Upper lobe of right lung (tissue), 1 donor: ENCODE measurements around the gene BCAS3. TPM values are rescaled to one million over a fixed set of nuclear protein-coding genes. Genes with fewer than 3 reads are reported as not detected.

Source experiments
- ATAC-seq: fragments of 200-7000 bp; cut with Tn5 transposase; one replicate; pipeline ENCODE4 v1.9.1; 2020; ENCODE audit warnings: mild to moderate bottlenecking, moderate library complexity
- DNase-seq: peaks from one replicate; pipeline ENCODE4 v3.0.0-alpha.2; 2020
- H3K27ac ChIP-seq: fragments of 200-600 bp; one replicate; pipeline ENCODE4 v1.8.0; 2022
- H3K27me3 ChIP-seq: fragments of 200-600 bp; one replicate; pipeline ENCODE4 v1.8.0; 2022; ENCODE audit warnings: mild to moderate bottlenecking
- H3K36me3 ChIP-seq: fragments of 200-600 bp; one replicate; pipeline ENCODE4 v1.8.0; 2022
- H3K4me1 ChIP-seq: fragments of 200-600 bp; one replicate; pipeline ENCODE4 v1.8.0; 2022
- H3K4me3 ChIP-seq: fragments of 200-600 bp; one replicate; pipeline ENCODE4 v1.8.0; 2022; ENCODE audit warnings: mild to moderate bottlenecking
- H3K9me3 ChIP-seq: fragments of 200-600 bp; one replicate; pipeline ENCODE4 v1.8.0; 2022
- intact Hi-C: fragments of 100-400 bp; cut with DNase I; formaldehyde crosslinking; loops from one replicate; pipeline ENCODE4 v1.11.0; 2022
- total RNA-seq: library from RNA; stranded (reverse); fragmentation: NEBNext Ultra II Directional; extraction: Animal tissue kit (Norgen Biotek cat#: 25700); gene quantifications from one replicate; pipeline ENCODE4 v1.2.1, GENCODE V29; 2021
- TF ChIP-seq, protein P1 (sequence below): fragments of 200-600 bp; IDR thresholded peaks from one replicate; pipeline ENCODE4 v1.8.0; 2022; ENCODE audit warnings: antibody characterized with exemption
- donor health status: DM: no; HTN: yes; CAD: no; lungs with severe emphysema.

The BCAS3 gene
- total RNA-seq, 1 donor from 2014 or later, result 23.5 TPM

DNA sequence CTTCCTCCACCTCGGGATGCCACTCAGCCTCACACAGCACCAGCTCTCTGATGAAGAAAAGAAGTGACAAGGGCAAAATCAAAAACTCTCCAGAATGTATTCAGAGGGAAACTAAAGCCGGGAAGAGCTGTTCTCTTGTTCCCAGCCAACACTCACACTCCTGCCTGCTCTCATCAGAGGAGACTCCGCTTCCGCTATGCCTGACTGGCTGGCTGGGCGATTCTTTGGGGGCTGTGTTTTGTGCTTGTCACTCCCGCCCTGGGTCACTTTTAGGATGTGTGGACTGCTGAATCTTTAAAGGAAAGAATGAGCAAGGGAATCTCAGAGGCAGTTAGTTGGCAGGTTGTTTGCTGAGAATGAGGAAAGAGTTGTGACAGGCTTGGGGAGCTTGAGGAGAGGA, 667.4 kb downstream of the BCAS3 start:
- intact Hi-C loops, result no loop called here
- Histone ChIP-seq H3K36me3 (no peaks in the 10 kb centered on the region), H3K9me3 (no peaks in the 10 kb centered on the region), H3K27ac (no peak overlapping the region), H3K4me3 (no peak overlapping the region), H3K27me3 (no peaks in the 10 kb centered on the region), H3K4me1 (no peaks in the 10 kb centered on the region)
- DNase-seq, result no peak
- ATAC-seq, result no peak
- TF ChIP-seq, protein P1, sequence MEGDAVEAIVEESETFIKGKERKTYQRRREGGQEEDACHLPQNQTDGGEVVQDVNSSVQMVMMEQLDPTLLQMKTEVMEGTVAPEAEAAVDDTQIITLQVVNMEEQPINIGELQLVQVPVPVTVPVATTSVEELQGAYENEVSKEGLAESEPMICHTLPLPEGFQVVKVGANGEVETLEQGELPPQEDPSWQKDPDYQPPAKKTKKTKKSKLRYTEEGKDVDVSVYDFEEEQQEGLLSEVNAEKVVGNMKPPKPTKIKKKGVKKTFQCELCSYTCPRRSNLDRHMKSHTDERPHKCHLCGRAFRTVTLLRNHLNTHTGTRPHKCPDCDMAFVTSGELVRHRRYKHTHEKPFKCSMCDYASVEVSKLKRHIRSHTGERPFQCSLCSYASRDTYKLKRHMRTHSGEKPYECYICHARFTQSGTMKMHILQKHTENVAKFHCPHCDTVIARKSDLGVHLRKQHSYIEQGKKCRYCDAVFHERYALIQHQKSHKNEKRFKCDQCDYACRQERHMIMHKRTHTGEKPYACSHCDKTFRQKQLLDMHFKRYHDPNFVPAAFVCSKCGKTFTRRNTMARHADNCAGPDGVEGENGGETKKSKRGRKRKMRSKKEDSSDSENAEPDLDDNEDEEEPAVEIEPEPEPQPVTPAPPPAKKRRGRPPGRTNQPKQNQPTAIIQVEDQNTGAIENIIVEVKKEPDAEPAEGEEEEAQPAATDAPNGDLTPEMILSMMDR, result no peak

DNA sequence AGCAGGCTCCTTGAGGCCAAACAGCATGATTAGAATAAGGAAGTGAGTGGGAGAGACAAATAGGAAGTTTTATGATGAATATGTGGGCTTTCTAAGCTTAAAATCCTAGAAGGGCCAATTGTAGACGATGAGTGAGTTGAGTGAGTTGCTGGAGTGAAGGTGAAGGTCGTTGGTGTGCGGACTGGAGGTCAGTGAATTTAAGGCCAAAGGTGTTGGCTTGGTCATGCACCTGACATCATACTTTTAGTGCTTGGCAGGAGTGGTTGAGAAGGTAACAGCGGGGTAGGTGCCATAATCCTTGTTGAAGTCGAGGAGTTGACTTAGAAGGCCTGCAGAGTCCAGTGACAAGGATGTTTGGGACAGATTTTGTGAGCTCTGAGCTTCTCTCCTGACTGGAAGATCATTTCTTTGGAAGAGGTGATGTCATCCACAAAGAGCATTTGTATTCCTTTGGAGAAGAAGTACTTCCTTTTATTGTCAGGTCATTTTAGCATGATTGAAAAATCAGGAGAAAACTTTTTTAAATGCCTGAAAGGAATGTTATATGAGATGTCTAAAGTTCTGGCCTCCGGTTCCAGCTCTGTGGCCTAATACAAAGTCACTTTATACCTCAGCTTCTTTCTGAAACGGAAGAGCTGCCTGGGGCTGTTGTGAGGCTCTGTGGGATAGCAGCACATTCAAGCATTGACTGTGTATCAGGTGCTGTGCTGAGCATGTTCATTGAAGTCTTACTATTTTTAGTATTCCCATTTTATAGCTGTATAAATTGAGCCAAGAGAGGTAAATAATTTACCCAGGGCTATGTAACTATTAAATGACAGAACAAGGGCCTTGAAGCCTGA, 668.4 kb downstream of the BCAS3 start:
- Histone ChIP-seq H3K36me3 (no peaks in the 10 kb centered on the region), H3K27me3 (no peaks in the 10 kb centered on the region), H3K27ac (no peak overlapping the region), H3K4me1 (no peaks in the 10 kb centered on the region), H3K9me3 (no peaks in the 10 kb centered on the region), H3K4me3 (no peak overlapping the region)
- DNase-seq (no peak), ATAC-seq (no peak)
- TF ChIP-seq, protein P1, result no peak
- intact Hi-C loops, result no loop called here

DNA sequence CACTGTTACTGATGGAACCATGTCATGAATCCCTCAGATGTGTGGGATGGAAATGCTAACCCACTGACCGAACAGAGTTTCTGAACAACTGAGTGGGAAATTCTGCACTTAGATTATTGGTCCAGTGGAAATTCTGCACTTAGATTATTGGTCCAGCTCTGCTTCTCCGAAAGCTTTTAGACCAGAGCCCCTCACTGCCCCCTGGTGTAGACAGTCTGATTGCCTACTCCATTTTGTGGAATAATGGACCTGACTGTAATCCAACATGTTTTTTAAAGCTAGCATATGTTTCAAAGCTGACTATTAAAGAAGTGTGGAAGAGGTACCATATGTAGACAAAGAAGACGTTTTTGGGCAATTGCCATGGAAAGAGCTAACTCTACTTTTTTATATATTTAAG, 671.7 kb downstream of the BCAS3 start:
- peaks cover 7% of the 10 kb centered on the region for H3K4me1 ChIP-seq
- TF ChIP-seq, protein P1, result peak; percentile 6
- H3K4me3 ChIP-seq, result no peak overlapping the region
- no peaks in the 10 kb centered on the region for H3K36me3 ChIP-seq
- ATAC-seq (no peak), DNase-seq (no peak)
- H3K27me3 ChIP-seq, result no peaks in the 10 kb centered on the region
- no peaks in the 10 kb centered on the region for H3K9me3 ChIP-seq
- intact Hi-C loops, result no loop called here
- no peak overlapping the region for H3K27ac ChIP-seq

DNA sequence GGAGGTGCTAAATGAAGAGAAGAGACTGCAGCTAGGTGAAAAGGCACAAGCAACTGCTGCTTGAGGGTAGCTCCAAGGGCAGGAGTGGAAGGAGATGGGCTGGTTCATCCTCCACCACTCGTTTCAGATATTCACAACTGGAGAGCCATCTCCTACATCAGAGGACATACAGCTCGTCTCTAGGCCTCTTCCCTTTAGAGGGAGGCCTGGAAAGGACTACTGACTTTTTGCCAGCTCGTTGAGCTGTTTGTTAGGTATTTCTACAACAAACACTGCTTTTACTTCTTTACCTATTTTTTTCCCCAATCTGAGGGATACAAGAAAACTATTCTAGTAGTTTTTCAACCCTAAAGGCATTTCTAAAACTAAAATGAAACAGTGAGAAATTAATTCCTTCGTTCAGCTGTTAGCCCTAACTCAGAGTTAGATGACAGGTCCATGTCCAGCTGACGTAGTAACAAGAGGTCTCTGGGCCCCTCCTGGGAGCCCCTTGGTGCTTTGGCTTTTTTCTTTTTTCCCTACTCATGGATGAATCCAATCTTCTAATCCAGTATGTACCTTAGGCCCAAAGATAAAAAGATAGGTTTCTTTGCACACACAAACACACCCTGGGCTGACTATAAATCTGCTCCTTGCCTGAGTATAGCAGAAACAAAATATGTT, 674.2 kb downstream of the BCAS3 start:
- intact Hi-C loops, result no loop called here
- no peaks in the 10 kb centered on the region for H3K36me3 ChIP-seq
- H3K4me3 ChIP-seq, result no peak overlapping the region
- H3K27ac ChIP-seq, result no peak overlapping the region
- no peaks in the 10 kb centered on the region for H3K9me3 ChIP-seq
- H3K4me1 ChIP-seq, result peaks cover 7% of the 10 kb centered on the region
- TF ChIP-seq, protein P1, result no peak
- H3K27me3 ChIP-seq, result no peaks in the 10 kb centered on the region
- no peak for DNase-seq
- no peak for ATAC-seq

DNA sequence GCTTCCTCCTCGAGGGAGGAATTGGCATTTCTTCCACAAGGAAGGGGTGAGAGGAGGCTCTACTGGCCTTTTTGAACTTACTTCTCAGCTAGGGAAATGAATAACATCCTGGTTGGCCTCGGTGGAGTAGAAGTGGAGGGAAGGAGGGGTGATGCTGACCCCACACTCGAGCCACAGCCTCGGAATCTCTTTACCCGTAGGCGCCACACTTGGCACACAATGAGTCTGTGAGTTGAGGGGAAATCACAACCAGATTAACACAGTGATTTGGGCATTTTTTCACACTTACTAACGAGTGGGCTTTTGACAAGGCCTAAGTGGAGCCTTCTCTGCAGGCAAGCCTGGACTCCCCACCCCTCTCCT, 674.7 kb downstream of the BCAS3 start:
- TF ChIP-seq, protein P1, result no peak
- no peak for DNase-seq
- Histone ChIP-seq H3K4me3 (no peak overlapping the region), H3K4me1 (peaks cover 7% of the 10 kb centered on the region), H3K36me3 (no peaks in the 10 kb centered on the region), H3K27ac (no peak overlapping the region), H3K27me3 (no peaks in the 10 kb centered on the region), H3K9me3 (no peaks in the 10 kb centered on the region)
- intact Hi-C loops, result no loop called here
- peak; percentile 11 for ATAC-seq
